Heart left ventricle (tissue), 16 donors: Measurements from ENCODE around the gene TXNRD2. TPM values are rescaled to one million over a fixed set of nuclear protein-coding genes. Genes with fewer than 3 reads are reported as not detected.

ENCODE experiments used
- ATAC-seq, 4 donors: fragments of 200-7000 bp; cut with Tn5 transposase; one replicate each; pipeline ENCODE4 v1.9.1; 2020 to 2022; ENCODE audit warnings: moderate library complexity in 4 of 4, mild to moderate bottlenecking in 3 of 4, moderate number of reproducible peaks in 1 of 4
- DNase-seq, 5 donors: peaks; one replicate each; pipeline ENCODE4 v3.0.0-alpha.2; 2020
- H3K27ac ChIP-seq, 12 donors: fragments of 200-600 bp; sonication (generic) in 4 of 12; one replicate each; pipeline versions ENCODE4 v1.5.0 to v1.8.0; 2016 to 2022; ENCODE audit warnings: mild to moderate bottlenecking in 2 of 12
- H3K27me3 ChIP-seq, 9 donors: fragments of 200-600 bp; sonication (generic) in 2 of 9; one replicate each; pipeline versions ENCODE4 v1.5.1 to v1.8.0; 2016 to 2022; ENCODE audit warnings: mild to moderate bottlenecking in 3 of 9
- H3K36me3 ChIP-seq, 9 donors: fragments of 200-600 bp; sonication (generic) in 2 of 9; one replicate each; pipeline versions ENCODE4 v1.5.0 to v1.8.0; 2018 to 2022; ENCODE audit warnings: mild to moderate bottlenecking in 2 of 9
- H3K4me1 ChIP-seq, 12 donors: fragments of 200-600 bp; sonication (generic) in 4 of 12; one replicate each; pipeline versions ENCODE4 v1.5.0 to v1.8.0; 2016 to 2022; ENCODE audit warnings: mild to moderate bottlenecking in 3 of 12
- H3K4me3 ChIP-seq, 12 donors: fragments of 200-600 bp; sonication (generic) in 4 of 12; one replicate each; pipeline versions ENCODE4 v1.5.0 to v1.8.0; 2017 to 2022; ENCODE audit warnings: mild to moderate bottlenecking in 9 of 12, moderate library complexity in 4 of 12
- H3K9me3 ChIP-seq, 12 donors: fragments of 200-600 bp; sonication (generic) in 4 of 12; one replicate each; pipeline versions ENCODE4 v1.5.0 to v1.8.0; 2016 to 2022; ENCODE audit warnings: mild to moderate bottlenecking in 1 of 12
- POLR2A ChIP-seq, 2 donors: fragments of 450-650 bp; IDR thresholded peaks; one replicate each; pipeline ENCODE4 v1.6.1; 2017; ENCODE audit warnings: antibody characterized with exemption in 2 of 2, mild to moderate bottlenecking in 2 of 2, moderate library complexity in 2 of 2
- WGBS, 4 donors: extraction: QIAGEN DNeasy Blood & Tissue Kit in 2 of 4; methylation state at CpG; one replicate each; pipeline versions ENCODE4 v1.1.5 to v1.1.7; 2013 to 2018; 5-methylcytosine and 5-hydroxymethylcytosine counted together
- intact Hi-C, 10 donors: fragments of 100-400 bp; cut with DNase I; formaldehyde crosslinking; loops; one replicate each; pipeline versions ENCODE4 v1.11.1 to v1.14.2; 2022
- polyA plus RNA-seq, 2 donors: library from polyadenylated mRNA; stranded (reverse); fragments of 200-250 nt; gene quantifications; one replicate each; pipeline ENCODE4 v1.2.3, GENCODE V29; 2013
- total RNA-seq, 9 donors: library from RNA; depleted of rRNA in 2 of 9; stranded (reverse); fragments of >200 nt in 2 of 9; fragmentation: NEBNext Ultra II Directional in 3 of 9; extraction: Animal tissue kit (Norgen Biotek cat#: 25700) in 3 of 9; gene quantifications; one replicate each; pipeline versions ENCODE4 v1.1.0 to v1.2.4, GENCODE V29; 2016 to 2023
- TF ChIP-seq, protein P1 (sequence below), 12 donors: fragments of 200-600 bp; sonication (generic) in 4 of 12; IDR thresholded peaks; one replicate each; pipeline versions ENCODE4 v1.5.0 to v1.8.0; 2018 to 2022; ENCODE audit warnings: antibody characterized with exemption in 12 of 12, mild to moderate bottlenecking in 5 of 12
- donor health status: ischemic (EF 13 %, LVEDD 7.1; RV severe dilation, severe dysfunction).
- donor health status: healthy with polysubstance abuse.
- donor health status: DM: no; HTN: yes; CAD: no.
- donor health status: DM: no; HTN: no; CAD: no.
- donor health status: ischemic (EF 25% LVEDD 6.9; RV normal size, moderate dysfunction).
- donor health status: ischemic (EF 25% LVEDD 5.7; RV mildly dilated, moderate dysfunction).
- donor health status: healthy.
- donor health status: DM: yes; HTN: yes; CAD: no.
- donor health status: ischemic (EF 35%, LVEDD 5.7; RV mildly dilated, moderate dysfunction).
- donor health status: nonischemic (EF 11% LVEDD 7.7; RV severe dilation, severe dysfunction).
- donor health status: DM: yes; HTN: yes; CAD: no.
- donor health status: PGD.
- donor health status: ischemic (EF 29% LVEDD 5.4; RV normal size, mild dysfunction).
- donor health status: nonischemic (EF 23%, LVEDD 6.1; RV moderate dilation, normal function).

The TXNRD2 gene
- total and polyA plus RNA-seq, 11 donors = 23.4 to 60.2 (median 33.5) TPM

- DNase-seq (peak in 1 of 5 donors; percentile 50), ATAC-seq (peak; percentile 40 to 85 (median 61))
- no peak overlapping the region for H3K4me3 ChIP-seq
- H3K9me3 ChIP-seq = peaks cover 0 to 12% (median 0%) of the 10 kb centered on the region in 12 donors
- peak overlapping the region in 1 of 12 donors; percentile 34 for H3K27ac ChIP-seq
- H3K4me1 ChIP-seq = peaks cover 0 to 29% (median 0%) of the 10 kb centered on the region in 12 donors
- H3K36me3 ChIP-seq = peaks cover 0 to 7% (median 0%) of the 10 kb centered on the region in 9 donors
- intact Hi-C loops = no loop called here
- WGBS, 4 donors = 69 to 78% (median 73%) methylated on average over 12 of the region's 12 CpGs
- no peaks in the 10 kb centered on the region for H3K27me3 ChIP-seq
- no peak for TF ChIP-seq POLR2A (IDR thresholded peaks at IDR 0.05)
- TF ChIP-seq, protein P1, sequence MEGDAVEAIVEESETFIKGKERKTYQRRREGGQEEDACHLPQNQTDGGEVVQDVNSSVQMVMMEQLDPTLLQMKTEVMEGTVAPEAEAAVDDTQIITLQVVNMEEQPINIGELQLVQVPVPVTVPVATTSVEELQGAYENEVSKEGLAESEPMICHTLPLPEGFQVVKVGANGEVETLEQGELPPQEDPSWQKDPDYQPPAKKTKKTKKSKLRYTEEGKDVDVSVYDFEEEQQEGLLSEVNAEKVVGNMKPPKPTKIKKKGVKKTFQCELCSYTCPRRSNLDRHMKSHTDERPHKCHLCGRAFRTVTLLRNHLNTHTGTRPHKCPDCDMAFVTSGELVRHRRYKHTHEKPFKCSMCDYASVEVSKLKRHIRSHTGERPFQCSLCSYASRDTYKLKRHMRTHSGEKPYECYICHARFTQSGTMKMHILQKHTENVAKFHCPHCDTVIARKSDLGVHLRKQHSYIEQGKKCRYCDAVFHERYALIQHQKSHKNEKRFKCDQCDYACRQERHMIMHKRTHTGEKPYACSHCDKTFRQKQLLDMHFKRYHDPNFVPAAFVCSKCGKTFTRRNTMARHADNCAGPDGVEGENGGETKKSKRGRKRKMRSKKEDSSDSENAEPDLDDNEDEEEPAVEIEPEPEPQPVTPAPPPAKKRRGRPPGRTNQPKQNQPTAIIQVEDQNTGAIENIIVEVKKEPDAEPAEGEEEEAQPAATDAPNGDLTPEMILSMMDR (IDR thresholded peaks at IDR 0.05) = no peak
These were observed 9.0 kb downstream of the TXNRD2 start for GRCh38 chr22:19932367-19933206.

GRCh38 chr22:19931514-19931913 lies 10.1 kb downstream of the TXNRD2 start:
- ATAC-seq = no peak
- no peak overlapping the region for H3K27ac ChIP-seq
- no peak for TF ChIP-seq POLR2A (IDR thresholded peaks at IDR 0.05)
- TF ChIP-seq, protein P1 (IDR thresholded peaks at IDR 0.05) = no peak
- intact Hi-C loops = no loop called here
- H3K4me3 ChIP-seq = no peak overlapping the region
- WGBS, 4 donors = 95 to 98% (median 97%) methylated on average over 8 of the region's 8 CpGs
- no peak for DNase-seq
- peaks cover 0 to 25% (median 0%) of the 10 kb centered on the region in 12 donors for H3K4me1 ChIP-seq
- H3K27me3 ChIP-seq = no peaks in the 10 kb centered on the region
- peaks cover 0 to 7% (median 0%) of the 10 kb centered on the region in 9 donors for H3K36me3 ChIP-seq
- peaks cover 0 to 12% (median 0%) of the 10 kb centered on the region in 12 donors for H3K9me3 ChIP-seq

GRCh38 chr22:19930551-19931486 lies 10.8 kb downstream of the TXNRD2 start:
- peaks cover 0 to 11% (median 0%) of the 10 kb centered on the region in 12 donors for H3K9me3 ChIP-seq

More at GRCh38 chr22:19930551-19931486, 10.8 kb downstream of the TXNRD2 start:
- Histone ChIP-seq H3K36me3 (peaks cover 0 to 7% (median 0%) of the 10 kb centered on the region in 9 donors), H3K4me3 (no peak overlapping the region), H3K4me1 (peaks cover 0 to 25% (median 0%) of the 10 kb centered on the region in 12 donors), H3K27me3 (no peaks in the 10 kb centered on the region), H3K27ac (no peak overlapping the region)
- intact Hi-C loops = no loop called here
- WGBS, 4 donors = 90 to 95% (median 94%) methylated on average over 16 to 21 of the region's 21 CpGs
- no peak for DNase-seq
- TF ChIP-seq POLR2A (IDR thresholded peaks at IDR 0.05) = no peak
- TF ChIP-seq, protein P1 (IDR thresholded peaks at IDR 0.05) = no peak
- peak in 1 of 4 donors; percentile 10 for ATAC-seq
